Left forelimb (tissue), 1 donor: ENCODE measurements around the gene MOV10.
"Not testable (repeated sequence)": the region's sequence is repeated elsewhere in the genome, so short reads cannot be mapped to it uniquely, and the experiment has no call there.

Experiments
- DNase-seq: peaks from one replicate; pipeline ENCODE4 v3.0.0-alpha.2; 2018; ENCODE audit warnings: low spot score

Gene MOV10

GRCh38 chr1:112674440-112674985 is at the start of gene MOV10:
Gene MOV10, plus strand, starts transcription at chr1:112674659. Its CDS starts 254 bp downstream, at chr1:112674913.
- DNase-seq: peak; percentile 84

GRCh38 chr1:112625696-112626095 is 48.8 kb upstream of the MOV10 start:
- no peak for DNase-seq

- no peak for DNase-seq
These were observed 48.3 kb upstream of the MOV10 start for GRCh38 chr1:112626193-112626592.

GRCh38 chr1:112626887-112627286 is 47.6 kb upstream of the MOV10 start:
- no peak for DNase-seq

GRCh38 chr1:112628516-112628915 is 45.9 kb upstream of the MOV10 start:
- DNase-seq: no peak

GRCh38 chr1:112629256-112629655 is 45.2 kb upstream of the MOV10 start:
- no peak for DNase-seq

GRCh38 chr1:112633628-112634027 is 40.8 kb upstream of the MOV10 start:
- no peak for DNase-seq

GRCh38 chr1:112634367-112634766 is 40.1 kb upstream of the MOV10 start:
- DNase-seq: no peak

GRCh38 chr1:112636056-112636455 is 38.4 kb upstream of the MOV10 start:
- DNase-seq: no peak

GRCh38 chr1:112636597-112637253 is 37.7 kb upstream of the MOV10 start:
- DNase-seq: no peak

GRCh38 chr1:112637254-112638109 is 37.0 kb upstream of the MOV10 start:
- no peak for DNase-seq

GRCh38 chr1:112638110-112638428 is 36.4 kb upstream of the MOV10 start:
- DNase-seq: no peak

- not testable (repeated sequence) for DNase-seq
These were observed 34.0 kb upstream of the MOV10 start for GRCh38 chr1:112640437-112640836.

- no peak for DNase-seq
These were observed 31.4 kb upstream of the MOV10 start for GRCh38 chr1:112643080-112643479.

GRCh38 chr1:112646225-112646624 is 28.2 kb upstream of the MOV10 start:
- no peak for DNase-seq

- DNase-seq: no peak
These were observed 23.3 kb upstream of the MOV10 start for GRCh38 chr1:112651205-112651604.

- no peak for DNase-seq
These were observed 8.6 kb upstream of the MOV10 start for GRCh38 chr1:112665857-112666256.

- DNase-seq: no peak
These were observed 7.5 kb upstream of the MOV10 start for GRCh38 chr1:112666946-112667345.

- no peak for DNase-seq
These were observed 2.5 kb upstream of the MOV10 start for GRCh38 chr1:112672009-112672408.

- DNase-seq: no peak
These were observed 1.6 kb upstream of the MOV10 start for GRCh38 chr1:112672842-112673241.

- DNase-seq: no peak
These were observed 643 bp upstream of the MOV10 start for GRCh38 chr1:112673592-112674439.

- peak; percentile 81 for DNase-seq
These were observed 698 bp downstream of the MOV10 start for GRCh38 chr1:112674986-112675727.
